Progenitor cell of endocrine pancreas (in vitro differentiated cells): ENCODE data around the gene NLGN1. TPM values are rescaled to one million over a fixed set of nuclear protein-coding genes. Genes with fewer than 3 reads are reported as not detected.

Experiments
- DNase-seq: peaks from one replicate; pipeline ENCODE4 v3.0.0; 2021; ENCODE audit warnings: low spot score; ENCODE audit not compliant: unreplicated experiment
- H3K27ac Mint-ChIP-seq: 2 replicates; pipeline ENCODE4 v1.8.0; 2021; ENCODE audit warnings: mild to moderate bottlenecking, moderate library complexity, mixed read lengths
- H3K27me3 Mint-ChIP-seq: 2 replicates; pipeline ENCODE4 v1.8.0; 2021; ENCODE audit warnings: mixed read lengths
- H3K36me3 Mint-ChIP-seq: 2 replicates; pipeline ENCODE4 v1.8.0; 2022; ENCODE audit warnings: mixed read lengths; ENCODE audit not compliant: insufficient read depth
- H3K4me1 Mint-ChIP-seq: 2 replicates; pipeline ENCODE4 v1.8.0; 2021; ENCODE audit warnings: low read depth, mixed read lengths
- H3K4me3 Mint-ChIP-seq: 2 replicates; pipeline ENCODE4 v1.8.0; 2021; ENCODE audit warnings: low read depth, mild to moderate bottlenecking, moderate library complexity, mixed read lengths
- H3K9me3 Mint-ChIP-seq: 2 replicates; pipeline ENCODE4 v1.8.0; 2021; ENCODE audit warnings: low read depth, mixed read lengths
- CTCF ChIP-seq: fragments of 200-600 bp; sonication (generic); IDR thresholded peaks from one replicate; pipeline ENCODE4 v1.5.0; 2021; ENCODE audit warnings: antibody characterized with exemption, mild to moderate bottlenecking; ENCODE audit not compliant: unreplicated experiment
- total RNA-seq: library from RNA; stranded (reverse); gene quantifications from 2 replicates; pipeline ENCODE4 v1.2.1, GENCODE V29; 2021

The NLGN1 gene
- total RNA-seq, 1 donor from 2014 or later: 5.7 TPM

GRCh38 chr3:174101244-174101643 lies 703.7 kb downstream of the NLGN1 start:
- H3K9me3 Mint-ChIP-seq: no peaks in the 10 kb centered on the region
- no peak overlapping the region for H3K4me3 Mint-ChIP-seq
- H3K4me1 Mint-ChIP-seq: peaks cover 3% of the 10 kb centered on the region
- H3K36me3 Mint-ChIP-seq: no peaks in the 10 kb centered on the region
- no peak for TF ChIP-seq CTCF
- DNase-seq: no peak
- no peaks in the 10 kb centered on the region for H3K27me3 Mint-ChIP-seq
- H3K27ac Mint-ChIP-seq: no peak overlapping the region

- Mint-ChIP-seq H3K36me3 (no peaks in the 10 kb centered on the region), H3K4me1 (peaks cover 3% of the 10 kb centered on the region), H3K9me3 (no peaks in the 10 kb centered on the region), H3K4me3 (no peak overlapping the region), H3K27ac (no peak overlapping the region), H3K27me3 (no peaks in the 10 kb centered on the region)
- DNase-seq: no peak
- no peak for TF ChIP-seq CTCF
Observed at GRCh38 chr3:174102274-174102673, 704.7 kb downstream of the NLGN1 start.

- Mint-ChIP-seq H3K27me3 (no peaks in the 10 kb centered on the region), H3K4me1 (peaks cover 3% of the 10 kb centered on the region), H3K9me3 (no peaks in the 10 kb centered on the region), H3K36me3 (no peaks in the 10 kb centered on the region), H3K27ac (no peak overlapping the region), H3K4me3 (no peak overlapping the region)
- no peak for DNase-seq
- TF ChIP-seq CTCF: no peak
Observed at GRCh38 chr3:174102866-174103265, 705.3 kb downstream of the NLGN1 start.

GRCh38 chr3:174110761-174111160 lies 713.2 kb downstream of the NLGN1 start:
- H3K4me1 Mint-ChIP-seq: no peaks in the 10 kb centered on the region
- no peaks in the 10 kb centered on the region for H3K27me3 Mint-ChIP-seq
- no peaks in the 10 kb centered on the region for H3K36me3 Mint-ChIP-seq
- H3K4me3 Mint-ChIP-seq: no peak overlapping the region
- H3K27ac Mint-ChIP-seq: no peak overlapping the region
- peaks cover 6% of the 10 kb centered on the region for H3K9me3 Mint-ChIP-seq
- TF ChIP-seq CTCF: no peak
- no peak for DNase-seq

- no peaks in the 10 kb centered on the region for H3K4me1 Mint-ChIP-seq
- DNase-seq: no peak
- H3K9me3 Mint-ChIP-seq: peaks cover 6% of the 10 kb centered on the region
- no peaks in the 10 kb centered on the region for H3K36me3 Mint-ChIP-seq
- no peak overlapping the region for H3K27ac Mint-ChIP-seq
- H3K4me3 Mint-ChIP-seq: no peak overlapping the region
- H3K27me3 Mint-ChIP-seq: no peaks in the 10 kb centered on the region
- no peak for TF ChIP-seq CTCF
Observed at GRCh38 chr3:174111776-174112175, 714.2 kb downstream of the NLGN1 start.
